ENCODE measurements around the gene TRAPPC8.

The TRAPPC8 gene

GRCh38 chr18:31783059-31783458 lies 159.9 kb downstream of the TRAPPC8 start:
- no peak for DNase-seq

Data from activated CD8-positive, alpha-beta memory T cell treated with anti-CD3 and anti-CD28 coated beads, Interleukin-2, amount 50 U/mL, for 4 hours (primary cell).